Activated CD4-positive, alpha-beta T cell treated with anti-CD3 and anti-CD28 coated beads for 24 hours (primary cell): ENCODE measurements around the gene SEMA5B.

Source experiments
- DNase-seq, 2 donors: peaks; one replicate each; pipeline ENCODE4 v3.0.0-alpha.2; 2020; ENCODE audit warnings: low read depth in 2 of 2

The SEMA5B gene

GRCh38 chr3:123054931-123055330 is 27.4 kb upstream of the SEMA5B start:
- no peak for DNase-seq

GRCh38 chr3:123054109-123054778 is 26.7 kb upstream of the SEMA5B start:
- no peak for DNase-seq

- no peak for DNase-seq
These were observed 25.5 kb upstream of the SEMA5B start for GRCh38 chr3:123053107-123053506.

- no peak for DNase-seq
These were observed 23.1 kb upstream of the SEMA5B start for GRCh38 chr3:123050666-123051065.

- DNase-seq: no peak
These were observed 21.1 kb upstream of the SEMA5B start for GRCh38 chr3:123048480-123049237.

GRCh38 chr3:123047062-123047319 is 19.4 kb upstream of the SEMA5B start:
- DNase-seq: no peak

- DNase-seq: no peak
These were observed 18.9 kb upstream of the SEMA5B start for GRCh38 chr3:123046262-123047061.

- no peak for DNase-seq
These were observed 17.6 kb upstream of the SEMA5B start for GRCh38 chr3:123044981-123045763.

GRCh38 chr3:123042413-123042812 is 14.8 kb upstream of the SEMA5B start:
- no peak for DNase-seq

- DNase-seq: no peak
These were observed 11.6 kb upstream of the SEMA5B start for GRCh38 chr3:123039178-123039577.

GRCh38 chr3:123038751-123039150 is 11.2 kb upstream of the SEMA5B start:
- no peak for DNase-seq

GRCh38 chr3:123037015-123037375 is 9.4 kb upstream of the SEMA5B start:
- no peak for DNase-seq

GRCh38 chr3:123036352-123037014 is 8.9 kb upstream of the SEMA5B start:
- no peak for DNase-seq

- no peak for DNase-seq
These were observed 7.4 kb upstream of the SEMA5B start for GRCh38 chr3:123034996-123035395.

GRCh38 chr3:123034120-123034519 is 6.6 kb upstream of the SEMA5B start:
- DNase-seq: no peak

- no peak for DNase-seq
These were observed 4.5 kb upstream of the SEMA5B start for GRCh38 chr3:123032057-123032456.

- no peak for DNase-seq
These were observed 3.5 kb upstream of the SEMA5B start for GRCh38 chr3:123031051-123031450.

- DNase-seq: no peak
These were observed 768 bp upstream of the SEMA5B start for GRCh38 chr3:123028233-123028828.

- no peak for DNase-seq
These were observed 835 bp downstream of the SEMA5B start for GRCh38 chr3:123026565-123027291.
